ENCODE measurements around the gene TBC1D1.

Gene TBC1D1

GRCh38 chr4:38099908-38100407, 209.1 kb downstream of the TBC1D1 start:
- Mint-ChIP-seq H3K9me3 (no peaks in the 10 kb centered on the region), H3K4me3 (no peak overlapping the region), H3K4me1 (no peaks in the 10 kb centered on the region), H3K27me3 (no peaks in the 10 kb centered on the region), H3K36me3 (peaks cover 64% of the 10 kb centered on the region), H3K27ac (no peak overlapping the region)
- ATAC-seq, result no peak

DNA sequence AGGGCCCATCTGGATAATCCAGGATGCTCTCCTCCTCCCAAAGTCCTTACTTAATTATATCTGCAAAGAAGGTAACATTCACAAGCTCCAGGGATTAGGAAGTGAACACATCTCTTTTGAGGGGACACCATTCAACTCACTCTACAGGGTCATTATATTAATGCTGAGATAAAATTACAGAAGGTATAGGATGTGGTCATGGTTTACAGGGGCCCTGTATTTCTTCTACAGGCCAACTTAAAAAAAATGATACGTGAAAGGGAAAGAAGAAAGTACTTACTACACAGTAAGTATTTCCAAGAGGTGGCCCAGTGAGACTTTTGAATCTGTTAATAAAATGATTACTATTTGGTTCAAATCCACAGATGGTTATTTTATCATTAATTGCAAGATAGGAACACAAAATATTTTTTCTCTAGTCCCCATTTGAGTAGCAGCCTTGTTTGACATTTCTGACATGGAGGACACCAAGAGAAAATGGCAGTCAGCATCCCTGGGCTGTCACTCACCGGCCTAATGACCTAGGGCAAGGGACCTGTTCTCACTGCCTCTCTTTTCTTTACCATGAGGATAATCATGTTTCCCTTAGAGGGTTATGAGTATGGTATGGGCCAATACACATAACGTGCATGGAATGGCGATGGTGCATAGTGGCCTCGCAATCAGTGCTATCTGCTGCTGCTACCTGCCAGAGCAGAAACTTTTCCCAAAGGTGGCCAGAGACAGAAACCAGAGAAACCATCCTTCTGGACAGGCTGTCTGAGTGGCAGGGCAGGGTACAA, 209.8 kb downstream of the TBC1D1 start:
- H3K27ac Mint-ChIP-seq, result no peak overlapping the region
- no peaks in the 10 kb centered on the region for H3K27me3 Mint-ChIP-seq
- no peaks in the 10 kb centered on the region for H3K4me1 Mint-ChIP-seq
- peaks cover 64% of the 10 kb centered on the region for H3K36me3 Mint-ChIP-seq
- no peak overlapping the region for H3K4me3 Mint-ChIP-seq
- ATAC-seq, result no peak
- no peaks in the 10 kb centered on the region for H3K9me3 Mint-ChIP-seq

GRCh38 chr4:38101563-38101962, 210.7 kb downstream of the TBC1D1 start:
- Mint-ChIP-seq H3K4me1 (no peaks in the 10 kb centered on the region), H3K27me3 (no peaks in the 10 kb centered on the region), H3K27ac (no peak overlapping the region), H3K4me3 (no peak overlapping the region), H3K36me3 (peaks cover 65% of the 10 kb centered on the region), H3K9me3 (no peaks in the 10 kb centered on the region)
- ATAC-seq, result no peak

- Mint-ChIP-seq H3K36me3 (peaks cover 72% of the 10 kb centered on the region), H3K4me3 (no peak overlapping the region)
Observed at GRCh38 chr4:38102957-38103588, 212.2 kb downstream of the TBC1D1 start.

GRCh38 chr4:38105475-38106220, 214.8 kb downstream of the TBC1D1 start:
- ATAC-seq, result no peak
- Mint-ChIP-seq H3K4me1 (no peaks in the 10 kb centered on the region), H3K36me3 (peaks cover 90% of the 10 kb centered on the region), H3K9me3 (no peaks in the 10 kb centered on the region), H3K4me3 (no peak overlapping the region), H3K27ac (no peak overlapping the region), H3K27me3 (no peaks in the 10 kb centered on the region)

More at GRCh38 chr4:38102957-38103588, 212.2 kb downstream of the TBC1D1 start:
- Mint-ChIP-seq H3K27ac (no peak overlapping the region), H3K27me3 (no peaks in the 10 kb centered on the region), H3K9me3 (no peaks in the 10 kb centered on the region), H3K4me1 (no peaks in the 10 kb centered on the region)
- ATAC-seq, result no peak

DNA sequence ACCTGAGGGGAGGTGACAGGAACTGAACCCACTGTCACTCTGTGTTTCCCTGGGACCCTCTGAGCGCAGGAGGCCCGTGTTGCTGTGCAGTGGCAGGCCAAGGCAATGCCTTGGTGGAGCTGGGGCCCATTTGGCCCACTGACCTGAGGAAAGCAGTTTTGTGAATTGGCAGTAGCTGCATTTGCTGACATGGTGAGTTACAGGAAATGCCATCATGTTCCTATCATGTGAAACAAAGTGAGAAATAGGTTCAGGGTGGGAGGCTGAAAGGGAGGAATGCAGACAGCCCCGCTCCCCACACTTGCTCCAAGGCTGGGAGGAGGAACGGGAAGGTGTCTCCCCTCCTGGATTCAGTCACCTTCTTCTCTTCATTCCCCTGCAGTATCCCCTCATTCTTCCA, 215.4 kb downstream of the TBC1D1 start:
- no peak overlapping the region for H3K27ac Mint-ChIP-seq
- no peaks in the 10 kb centered on the region for H3K9me3 Mint-ChIP-seq
- H3K4me1 Mint-ChIP-seq, result no peaks in the 10 kb centered on the region
- no peaks in the 10 kb centered on the region for H3K27me3 Mint-ChIP-seq
- H3K36me3 Mint-ChIP-seq, result peaks cover 93% of the 10 kb centered on the region
- H3K4me3 Mint-ChIP-seq, result no peak overlapping the region
- ATAC-seq, result no peak

GRCh38 chr4:38106886-38107514, 216.1 kb downstream of the TBC1D1 start:
- Mint-ChIP-seq H3K4me1 (no peaks in the 10 kb centered on the region), H3K36me3 (peaks cover 86% of the 10 kb centered on the region), H3K9me3 (no peaks in the 10 kb centered on the region), H3K4me3 (no peak overlapping the region), H3K27ac (peak overlapping the region; percentile 43), H3K27me3 (no peaks in the 10 kb centered on the region)
- ATAC-seq, result no peak

DNA sequence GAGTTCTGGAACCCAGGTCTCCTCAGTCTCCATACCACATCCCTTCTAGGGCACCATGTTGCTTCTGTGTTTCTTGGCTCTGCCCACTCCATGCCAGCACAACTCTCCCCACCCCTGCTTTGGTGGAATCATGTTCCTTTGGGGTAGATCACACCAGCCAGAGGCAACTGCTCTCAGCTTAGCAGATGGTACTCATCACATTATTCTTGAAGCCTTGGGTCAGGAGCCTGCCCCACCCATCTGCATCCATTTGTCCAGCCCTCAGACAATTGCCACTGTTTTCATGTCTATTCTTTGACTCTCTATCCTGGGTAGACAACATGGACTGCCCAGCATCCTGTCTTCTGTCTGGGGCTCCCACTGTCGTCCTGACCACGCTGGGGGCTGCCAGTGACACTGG, 216.9 kb downstream of the TBC1D1 start:
- H3K9me3 Mint-ChIP-seq, result no peaks in the 10 kb centered on the region
- H3K36me3 Mint-ChIP-seq, result peaks cover 78% of the 10 kb centered on the region
- no peaks in the 10 kb centered on the region for H3K27me3 Mint-ChIP-seq
- no peak for ATAC-seq
- no peak overlapping the region for H3K27ac Mint-ChIP-seq
- no peak overlapping the region for H3K4me3 Mint-ChIP-seq
- H3K4me1 Mint-ChIP-seq, result no peaks in the 10 kb centered on the region

DNA sequence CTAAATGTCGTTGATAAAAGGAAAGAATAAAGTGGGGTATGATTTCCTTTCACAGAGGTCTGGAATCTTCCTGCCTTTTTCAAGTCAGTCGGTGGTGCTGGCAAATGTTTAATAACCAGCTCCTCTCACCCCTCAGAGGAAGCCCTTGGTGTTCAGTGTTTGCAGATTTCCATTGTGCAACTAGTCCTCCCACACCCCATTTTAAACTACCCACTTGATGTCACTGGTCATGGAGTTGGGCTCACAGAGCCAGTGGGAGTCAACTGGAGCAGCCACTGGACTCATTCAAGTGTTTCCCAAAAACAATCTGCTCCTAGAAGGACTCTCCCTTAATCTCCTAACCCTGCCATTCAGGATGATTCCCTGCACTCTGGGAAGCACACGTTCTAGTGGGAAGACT, 218.5 kb downstream of the TBC1D1 start:
- no peak overlapping the region for H3K4me3 Mint-ChIP-seq
- H3K4me1 Mint-ChIP-seq, result no peaks in the 10 kb centered on the region
- peaks cover 68% of the 10 kb centered on the region for H3K36me3 Mint-ChIP-seq
- no peaks in the 10 kb centered on the region for H3K27me3 Mint-ChIP-seq
- H3K9me3 Mint-ChIP-seq, result no peaks in the 10 kb centered on the region
- no peak for ATAC-seq
- H3K27ac Mint-ChIP-seq, result no peak overlapping the region

DNA sequence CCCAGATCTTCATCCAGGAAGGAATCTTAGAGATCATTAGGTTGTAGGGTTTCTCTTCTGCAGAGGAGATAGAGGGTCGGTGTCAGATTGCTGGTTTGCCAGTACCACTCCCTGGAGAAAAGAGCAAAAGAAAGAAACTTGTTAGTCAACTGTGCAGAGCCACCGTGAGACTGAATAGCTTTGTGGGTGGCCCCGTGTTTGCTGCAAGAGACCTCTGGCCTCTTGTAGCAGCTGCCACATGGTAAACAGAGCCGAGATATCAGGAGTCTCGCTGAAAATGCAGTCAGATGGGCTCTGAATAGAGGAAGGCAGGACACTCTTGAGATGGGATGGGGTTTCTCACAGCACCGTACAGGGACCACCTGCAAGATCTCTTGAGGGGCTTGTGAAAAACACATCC, 219.0 kb downstream of the TBC1D1 start:
- peaks cover 70% of the 10 kb centered on the region for H3K36me3 Mint-ChIP-seq
- H3K27ac Mint-ChIP-seq, result no peak overlapping the region
- no peaks in the 10 kb centered on the region for H3K9me3 Mint-ChIP-seq
- no peaks in the 10 kb centered on the region for H3K27me3 Mint-ChIP-seq
- no peak for ATAC-seq
- H3K4me3 Mint-ChIP-seq, result no peak overlapping the region
- H3K4me1 Mint-ChIP-seq, result no peaks in the 10 kb centered on the region

- H3K4me3 Mint-ChIP-seq, result no peak overlapping the region
- no peaks in the 10 kb centered on the region for H3K4me1 Mint-ChIP-seq
- H3K27me3 Mint-ChIP-seq, result no peaks in the 10 kb centered on the region
- no peaks in the 10 kb centered on the region for H3K9me3 Mint-ChIP-seq
- ATAC-seq, result no peak
- H3K27ac Mint-ChIP-seq, result no peak overlapping the region
- peaks cover 65% of the 10 kb centered on the region for H3K36me3 Mint-ChIP-seq
Observed at GRCh38 chr4:38111024-38111423, 220.1 kb downstream of the TBC1D1 start.

DNA sequence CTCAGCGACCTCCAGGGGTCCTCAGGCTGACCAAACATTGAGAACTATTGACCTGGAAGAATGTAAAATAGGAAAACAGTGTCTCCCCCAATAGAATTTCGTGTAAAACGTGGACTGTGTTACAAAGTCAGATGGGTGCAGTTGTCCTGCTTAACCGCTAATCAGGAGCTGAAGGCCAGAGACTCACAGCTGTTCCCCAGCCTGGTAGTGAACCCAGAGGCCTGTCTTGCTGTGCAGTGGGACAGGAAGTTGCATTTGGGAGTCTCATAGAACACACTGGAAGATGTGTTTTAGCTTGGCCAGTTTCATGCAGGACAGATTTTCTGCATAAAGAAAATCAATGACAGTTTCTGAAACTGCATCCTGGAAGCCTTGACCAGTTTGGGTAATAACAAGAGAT, 220.8 kb downstream of the TBC1D1 start:
- Mint-ChIP-seq H3K9me3 (no peaks in the 10 kb centered on the region), H3K27ac (no peak overlapping the region), H3K36me3 (peaks cover 64% of the 10 kb centered on the region), H3K27me3 (no peaks in the 10 kb centered on the region), H3K4me3 (no peak overlapping the region), H3K4me1 (no peaks in the 10 kb centered on the region)
- no peak for ATAC-seq

GRCh38 chr4:38113132-38113531, 222.2 kb downstream of the TBC1D1 start:
- Mint-ChIP-seq H3K9me3 (no peaks in the 10 kb centered on the region), H3K27ac (no peak overlapping the region), H3K4me1 (no peaks in the 10 kb centered on the region), H3K4me3 (no peak overlapping the region), H3K27me3 (no peaks in the 10 kb centered on the region), H3K36me3 (peaks cover 61% of the 10 kb centered on the region)
- no peak for ATAC-seq

DNA sequence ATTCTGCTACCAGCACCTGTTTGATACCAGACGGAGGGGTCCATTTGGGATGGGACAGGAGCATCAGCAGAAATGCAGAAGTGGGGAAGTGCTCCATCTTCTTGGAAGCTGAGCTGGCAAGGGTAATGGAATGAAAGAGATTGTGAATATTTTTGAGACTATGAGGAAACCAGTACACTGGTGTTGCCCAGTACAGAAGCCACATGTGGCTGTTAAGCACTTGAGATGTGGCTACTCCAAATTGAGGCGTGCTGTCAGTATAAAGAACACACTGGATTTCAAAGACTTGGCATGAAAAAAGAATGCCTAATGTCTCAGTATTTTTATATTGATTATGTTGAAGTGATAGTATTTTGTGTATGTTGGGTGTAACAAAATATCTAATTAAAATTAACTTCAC, 222.7 kb downstream of the TBC1D1 start:
- no peaks in the 10 kb centered on the region for H3K9me3 Mint-ChIP-seq
- no peak overlapping the region for H3K4me3 Mint-ChIP-seq
- no peaks in the 10 kb centered on the region for H3K4me1 Mint-ChIP-seq
- H3K27me3 Mint-ChIP-seq, result no peaks in the 10 kb centered on the region
- ATAC-seq, result no peak
- H3K36me3 Mint-ChIP-seq, result peaks cover 61% of the 10 kb centered on the region
- H3K27ac Mint-ChIP-seq, result no peak overlapping the region

Measured in stimulated activated memory B cell treated with anti-CD40 and anti-IgM and Interleukin-4, amounts not matched to agents 10 μg/mL and 1 μg/mL and 100 μg/mL, for 72 hours (primary cell).